Measurements from ENCODE around the gene MSTN. TPM values are rescaled to one million over a fixed set of nuclear protein-coding genes. Genes with fewer than 3 reads are reported as not detected.
"Not testable (repeated sequence)": the region's sequence is repeated elsewhere in the genome, so short reads cannot be mapped to it uniquely, and the experiment has no call there.

MSTN gene
- total and polyA plus RNA-seq, 2 donors (not counting 3 experiments of a cell fraction or from before 2014, with no cell fraction given), result 0.04 TPM; not detected in 1

GRCh38 chr2:190036071-190036470, 26.5 kb downstream of the MSTN start:
- ChIA-PET POLR2A (no interaction called here), CTCF (interaction anchor here (1.3 to 2.7 kb wide), 2 partner anchors 8 to 12 kb away, joined by 5 to 21 read pairs; no protein-coding TSS in a partner anchor)
- intact Hi-C loops (cut with micrococcal nuclease), result no loop called here
- dilution Hi-C loops (cut with MboI; ENCODE audit: extremely low pct_ligation_motif_present, low sequenced_read_pairs), result no loop called here
- no peaks in the 10 kb centered on the region for H3K79me2 ChIP-seq (ENCODE audit: control insufficient read depth, insufficient read depth, low read length)
- H3K4me2 ChIP-seq (ENCODE audit: insufficient read depth, low read length), result no peak overlapping the region
- DNase-seq (ENCODE audit: low read depth, low spot score) (no peak), FAIRE-seq (no peak)
- H2AFZ ChIP-seq (ENCODE audit: low read depth, low read length), result no peak overlapping the region
- H3K27me3 ChIP-seq (ENCODE audit: control insufficient read depth in 2 of 2, insufficient read depth in 2 of 2, low read length in 2 of 2), result peaks cover 0 to 3% of the 10 kb centered on the region in 2 experiments
- H3K4me3 ChIP-seq (replicated peaks in 1 of 3; ENCODE audit: insufficient read depth in 1 of 3, low read depth in 1 of 3, low read length in 3 of 3), result no peak overlapping the region
- no peaks in the 10 kb centered on the region for H4K20me1 ChIP-seq (replicated peaks; ENCODE audit: control insufficient read depth, extremely low read depth, insufficient read depth, low read length)
- no peaks in the 10 kb centered on the region for H3K9me1 ChIP-seq (replicated peaks; ENCODE audit: control insufficient read depth, extremely low read depth, insufficient read depth, low read length)
- no peak overlapping the region for H3K9ac ChIP-seq (replicated peaks; ENCODE audit: extremely low read depth, insufficient read depth, low read length)
- H3K4me1 ChIP-seq (ENCODE audit: control insufficient read depth, extremely low read depth, insufficient read depth, low read length), result no peaks in the 10 kb centered on the region
- no peaks in the 10 kb centered on the region for H3K9me3 ChIP-seq (replicated peaks; ENCODE audit: control insufficient read depth, insufficient read depth, low read length)
- H3K36me3 ChIP-seq (ENCODE audit: control insufficient read depth in 2 of 2, extremely low read depth in 1 of 2, insufficient read depth in 2 of 2, low read length in 2 of 2), result no peaks in the 10 kb centered on the region
- BruUV-seq (replicated peaks), result no TSS peak
- TF ChIP-seq MAX (IDR thresholded peaks at IDR 0.05; ENCODE audit: insufficient read depth, insufficient read length) (no peak), FOS (IDR thresholded peaks at IDR 0.05; ENCODE audit: borderline replicate concordance, insufficient read depth, low read length) (no peak), CTCF (IDR thresholded peaks at IDR 0.05; ENCODE audit: extremely low read depth in 1 of 2, insufficient read depth in 1 of 2, low read depth in 1 of 2, low read length in 2 of 2) (no peak), GATA2 (IDR thresholded peaks at IDR 0.05; ENCODE audit: insufficient read depth, insufficient read length, low read depth, low read length) (no peak), POLR2A (IDR thresholded peaks at IDR 0.05; ENCODE audit: low read depth, low read length) (no peak), JUN (IDR thresholded peaks at IDR 0.05; ENCODE audit: borderline replicate concordance, insufficient read depth, insufficient read length, low read depth) (no peak), EZH2 (IDR thresholded peaks at IDR 0.05; ENCODE audit: borderline replicate concordance, low read depth, low read length, severe bottlenecking) (no peak), MYC (IDR thresholded peaks at IDR 0.05; ENCODE audit: low read depth, low read length) (no peak)
- H3K27ac ChIP-seq (ENCODE audit: insufficient read depth, low read depth, low read length), result no peak overlapping the region

- H4K20me1 ChIP-seq (replicated peaks; ENCODE audit: control insufficient read depth, extremely low read depth, insufficient read depth, low read length); H3K27me3 ChIP-seq (ENCODE audit: control insufficient read depth in 2 of 2, insufficient read depth in 2 of 2, low read length in 2 of 2); FAIRE-seq; H3K4me3 ChIP-seq (replicated peaks in 1 of 3; ENCODE audit: insufficient read depth in 1 of 3, low read depth in 1 of 3, low read length in 3 of 3); H3K9me3 ChIP-seq (replicated peaks; ENCODE audit: control insufficient read depth, insufficient read depth, low read length); POLR2A ChIA-PET; H3K4me1 ChIP-seq (ENCODE audit: control insufficient read depth, extremely low read depth, insufficient read depth, low read length); H3K79me2 ChIP-seq (ENCODE audit: control insufficient read depth, insufficient read depth, low read length); H3K27ac ChIP-seq (ENCODE audit: insufficient read depth, low read depth, low read length); H3K9me1 ChIP-seq (replicated peaks; ENCODE audit: control insufficient read depth, extremely low read depth, insufficient read depth, low read length); DNase-seq (ENCODE audit: low read depth, low spot score); H3K4me2 ChIP-seq (ENCODE audit: insufficient read depth, low read length); H2AFZ ChIP-seq (ENCODE audit: low read depth, low read length); H3K9ac ChIP-seq (replicated peaks; ENCODE audit: extremely low read depth, insufficient read depth, low read length); H3K36me3 ChIP-seq (ENCODE audit: control insufficient read depth in 2 of 2, extremely low read depth in 1 of 2, insufficient read depth in 2 of 2, low read length in 2 of 2); dilution Hi-C loops (cut with MboI; ENCODE audit: extremely low pct_ligation_motif_present, low sequenced_read_pairs); BruUV-seq (replicated peaks); intact Hi-C loops (cut with micrococcal nuclease): not testable (repeated sequence)
- CTCF ChIA-PET, result interaction anchor here (1.2 kb wide), 1 partner anchor 11 kb away, joined by 6 read pairs; no protein-coding TSS in a partner anchor
Measured at GRCh38 chr2:190034417-190034816, 28.1 kb downstream of the MSTN start.

Measured in endothelial cell of umbilical vein (primary cell).